ENCODE data around the gene SLC39A2. TPM values are rescaled to one million over a fixed set of nuclear protein-coding genes. Genes with fewer than 3 reads are reported as not detected.

The SLC39A2 gene
- total RNA-seq, 1 donor from 2014 or later, result 0.25 TPM

GRCh38 chr14:21047378-21047781 is 48.3 kb downstream of the SLC39A2 start:
- H3K4me3 ChIP-seq (ENCODE audit: low read depth, low read length), result no peak overlapping the region
- no peaks in the 10 kb centered on the region for H3K36me3 ChIP-seq (ENCODE audit: control insufficient read depth, insufficient read depth, low read length)
- no peak for DNase-seq (ENCODE audit: low read depth)
- peaks cover 4% of the 10 kb centered on the region for H3K27me3 ChIP-seq (ENCODE audit: control insufficient read depth, insufficient read depth, low read length)
- no peak for TF ChIP-seq CTCF (IDR thresholded peaks at IDR 0.05; ENCODE audit: insufficient read depth, low read length, poor library complexity, severe bottlenecking)

- Histone ChIP-seq H3K27me3 (ENCODE audit: control insufficient read depth, insufficient read depth, low read length) (no peaks in the 10 kb centered on the region), H3K36me3 (ENCODE audit: control insufficient read depth, insufficient read depth, low read length) (no peaks in the 10 kb centered on the region), H3K4me3 (ENCODE audit: low read depth, low read length) (no peak overlapping the region)
- TF ChIP-seq CTCF (IDR thresholded peaks at IDR 0.05; ENCODE audit: insufficient read depth, low read length, poor library complexity, severe bottlenecking), result no peak
- no peak for DNase-seq (ENCODE audit: low read depth)
Observed at GRCh38 chr14:21048638-21049037, 49.5 kb downstream of the SLC39A2 start.

- no peak for DNase-seq (ENCODE audit: low read depth)
- no peak for TF ChIP-seq CTCF (IDR thresholded peaks at IDR 0.05; ENCODE audit: insufficient read depth, low read length, poor library complexity, severe bottlenecking)
- Histone ChIP-seq H3K4me3 (ENCODE audit: low read depth, low read length) (no peak overlapping the region), H3K27me3 (ENCODE audit: control insufficient read depth, insufficient read depth, low read length) (no peaks in the 10 kb centered on the region), H3K36me3 (ENCODE audit: control insufficient read depth, insufficient read depth, low read length) (no peaks in the 10 kb centered on the region)
Observed at GRCh38 chr14:21049271-21049673, 50.2 kb downstream of the SLC39A2 start.

- TF ChIP-seq CTCF (IDR thresholded peaks at IDR 0.05; ENCODE audit: insufficient read depth, low read length, poor library complexity, severe bottlenecking), result no peak
- Histone ChIP-seq H3K36me3 (ENCODE audit: control insufficient read depth, insufficient read depth, low read length) (no peaks in the 10 kb centered on the region), H3K4me3 (ENCODE audit: low read depth, low read length) (no peak overlapping the region), H3K27me3 (ENCODE audit: control insufficient read depth, insufficient read depth, low read length) (no peaks in the 10 kb centered on the region)
- DNase-seq (ENCODE audit: low read depth), result no peak
Observed at GRCh38 chr14:21050597-21050996, 51.5 kb downstream of the SLC39A2 start.

Other genes with a start within 250 kb of the SLC39A2 start
- not detected in 2 replicates for gene EDDM3B, start 230.9 kb upstream of the SLC39A2 start, total RNA-seq
- not detected in 2 replicates for gene RNASE6, start 218.0 kb upstream of the SLC39A2 start, total RNA-seq
- not detected in 2 replicates for gene RNASE1, start 196.4 kb upstream of the SLC39A2 start, total RNA-seq
- not detected in 2 replicates for gene RNASE3, start 107.9 kb upstream of the SLC39A2 start, total RNA-seq
- not detected in 2 replicates for gene RNASE2, start 43.8 kb upstream of the SLC39A2 start, total RNA-seq
- gene METTL17, start 9.3 kb upstream of the SLC39A2 start, total RNA-seq, result 83.2 and 93.0 TPM in 2 replicates
- gene NDRG2, start 25.8 kb downstream of the SLC39A2 start, total RNA-seq, result 5.2 and 10.5 TPM in 2 replicates
- gene TPPP2, start 30.9 kb downstream of the SLC39A2 start, total RNA-seq, result not detected in 2 replicates
- gene RNASE13, start 35.5 kb downstream of the SLC39A2 start, total RNA-seq, result not detected in 2 replicates
- gene RNASE7, start 43.1 kb downstream of the SLC39A2 start, total RNA-seq, result not detected in 2 replicates
- not detected in 2 replicates for gene RNASE8, start 58.5 kb downstream of the SLC39A2 start, total RNA-seq
- 59.4 and 59.7 TPM in 2 replicates for gene ARHGEF40, start 71.0 kb downstream of the SLC39A2 start, total RNA-seq
- 25.5 and 34.5 TPM in 2 replicates for gene ZNF219, start 99.4 kb downstream of the SLC39A2 start, total RNA-seq
- not detected in 2 replicates for gene TMEM253, start 101.8 kb downstream of the SLC39A2 start, total RNA-seq
- gene OR5AU1, start 156.8 kb downstream of the SLC39A2 start, total RNA-seq, result not detected in 2 replicates